HPDE6-E6E7 (cell line): Measurements from ENCODE around the gene CD84.
"Not testable (repeated sequence)": the region's sequence is repeated elsewhere in the genome, so short reads cannot be mapped to it uniquely, and the experiment has no call there.

Experiments used
- DNase-seq: peaks from one replicate; pipeline ENCODE4 v3.0.0; 2011; ENCODE audit warnings: missing footprints; ENCODE audit errors: extremely low spot score

The CD84 gene

GRCh38 chr1:160540859-160541233 is 38.5 kb downstream of the CD84 start:
- DNase-seq, result no peak

GRCh38 chr1:160539990-160540858 is 39.1 kb downstream of the CD84 start:
- DNase-seq, result no peak

GRCh38 chr1:160539684-160539989 is 39.7 kb downstream of the CD84 start:
- no peak for DNase-seq

- no peak for DNase-seq
Measured at GRCh38 chr1:160538985-160539651, 40.2 kb downstream of the CD84 start.

GRCh38 chr1:160537714-160538665 is 41.3 kb downstream of the CD84 start:
- no peak for DNase-seq

- no peak for DNase-seq
Measured at GRCh38 chr1:160534823-160535605, 44.3 kb downstream of the CD84 start.

- not testable (repeated sequence) for DNase-seq
Measured at GRCh38 chr1:160532557-160532813, 46.8 kb downstream of the CD84 start.

GRCh38 chr1:160531809-160532556 is 47.3 kb downstream of the CD84 start:
- not testable (repeated sequence) for DNase-seq

- not testable (repeated sequence) for DNase-seq
Measured at GRCh38 chr1:160529401-160529952, 49.8 kb downstream of the CD84 start.

GRCh38 chr1:160523789-160524188 is 55.5 kb downstream of the CD84 start:
- not testable (repeated sequence) for DNase-seq

GRCh38 chr1:160522622-160523345 is 56.5 kb downstream of the CD84 start, which contains the start of gene SLAMF6:
Gene SLAMF6, minus strand, starts transcription at chr1:160523255. Its CDS starts 63 bp downstream, at chr1:160523192.
- no peak for DNase-seq

GRCh38 chr1:160522136-160522535 is 57.2 kb downstream of the CD84 start:
- no peak for DNase-seq

- DNase-seq, result no peak
Measured at GRCh38 chr1:160521554-160521953, 57.7 kb downstream of the CD84 start.

- DNase-seq, result no peak
Measured at GRCh38 chr1:160520999-160521398, 58.3 kb downstream of the CD84 start.

GRCh38 chr1:160520582-160520981 is 58.7 kb downstream of the CD84 start:
- DNase-seq, result no peak

- no peak for DNase-seq
Measured at GRCh38 chr1:160519642-160520435, 59.5 kb downstream of the CD84 start.

GRCh38 chr1:160517519-160517918 is 61.8 kb downstream of the CD84 start:
- DNase-seq, result not testable (repeated sequence)

GRCh38 chr1:160515908-160516307 is 63.4 kb downstream of the CD84 start:
- DNase-seq, result not testable (repeated sequence)

GRCh38 chr1:160504651-160505050 is 74.6 kb downstream of the CD84 start:
- no peak for DNase-seq
